Measurements from ENCODE around the gene STKLD1.

Gene STKLD1

GRCh38 chr9:133428617-133429101 lies 52.5 kb downstream of the STKLD1 start:
- peak overlapping the region; percentile 44; the same call in 1 of the 2 replicates for H3K27ac ChIP-seq
- TF ChIP-seq CTCF (conservative IDR thresholded peaks at IDR 0.05), result no peak

GRCh38 chr9:133429214-133429613 lies 53.0 kb downstream of the STKLD1 start:
- TF ChIP-seq CTCF (conservative IDR thresholded peaks at IDR 0.05), result no peak
- H3K27ac ChIP-seq, result no peak overlapping the region

- no peak overlapping the region for H3K27ac ChIP-seq
- TF ChIP-seq CTCF (conservative IDR thresholded peaks at IDR 0.05), result peak; percentile 60
These were observed 53.5 kb downstream of the STKLD1 start for GRCh38 chr9:133429641-133430161.

- no peak overlapping the region for H3K27ac ChIP-seq
These were observed 54.1 kb downstream of the STKLD1 start for GRCh38 chr9:133430244-133430643.

GRCh38 chr9:133433351-133433843 lies 57.2 kb downstream of the STKLD1 start:
- no peak overlapping the region for H3K27ac ChIP-seq
- TF ChIP-seq CTCF (conservative IDR thresholded peaks at IDR 0.05), result no peak

More at GRCh38 chr9:133430244-133430643, 54.1 kb downstream of the STKLD1 start:
- no peak for TF ChIP-seq CTCF (conservative IDR thresholded peaks at IDR 0.05)

GRCh38 chr9:133436681-133437080 lies 60.5 kb downstream of the STKLD1 start:
- no peak for TF ChIP-seq CTCF (conservative IDR thresholded peaks at IDR 0.05)
- no peak overlapping the region for H3K27ac ChIP-seq

GRCh38 chr9:133437753-133438531 lies 61.8 kb downstream of the STKLD1 start:
- no peak overlapping the region for H3K27ac ChIP-seq
- peak; percentile 19; the same call in 1 of the 2 replicates for TF ChIP-seq CTCF (conservative IDR thresholded peaks at IDR 0.05)
